HL-60 (cell line): Measurements from ENCODE around the gene GNG12.

ENCODE experiments used
- GABPA ChIP-seq: IDR thresholded peaks from 2 replicates; pipeline ENCODE4 v1.6.1; 2012; ENCODE audit warnings: low read depth
- POLR2AphosphoS5 ChIP-seq: IDR thresholded peaks from 2 replicates; pipeline ENCODE4 v1.6.1; 2012; ENCODE audit warnings: low read depth
- REST ChIP-seq: IDR thresholded peaks from 2 replicates; pipeline ENCODE4 v1.6.1; 2012; ENCODE audit warnings: low read depth; ENCODE audit not compliant: insufficient replicate concordance
- TF ChIP-seq, protein P1 (sequence below): IDR thresholded peaks from one replicate; pipeline ENCODE4 v1.5.1; 2011; ENCODE audit warnings: low read length, control low read depth, inconsistent platforms; ENCODE audit not compliant: insufficient read depth

- TF ChIP-seq GABPA (no peak), POLR2AphosphoS5 (no peak), REST (no peak)
- TF ChIP-seq, protein P1, sequence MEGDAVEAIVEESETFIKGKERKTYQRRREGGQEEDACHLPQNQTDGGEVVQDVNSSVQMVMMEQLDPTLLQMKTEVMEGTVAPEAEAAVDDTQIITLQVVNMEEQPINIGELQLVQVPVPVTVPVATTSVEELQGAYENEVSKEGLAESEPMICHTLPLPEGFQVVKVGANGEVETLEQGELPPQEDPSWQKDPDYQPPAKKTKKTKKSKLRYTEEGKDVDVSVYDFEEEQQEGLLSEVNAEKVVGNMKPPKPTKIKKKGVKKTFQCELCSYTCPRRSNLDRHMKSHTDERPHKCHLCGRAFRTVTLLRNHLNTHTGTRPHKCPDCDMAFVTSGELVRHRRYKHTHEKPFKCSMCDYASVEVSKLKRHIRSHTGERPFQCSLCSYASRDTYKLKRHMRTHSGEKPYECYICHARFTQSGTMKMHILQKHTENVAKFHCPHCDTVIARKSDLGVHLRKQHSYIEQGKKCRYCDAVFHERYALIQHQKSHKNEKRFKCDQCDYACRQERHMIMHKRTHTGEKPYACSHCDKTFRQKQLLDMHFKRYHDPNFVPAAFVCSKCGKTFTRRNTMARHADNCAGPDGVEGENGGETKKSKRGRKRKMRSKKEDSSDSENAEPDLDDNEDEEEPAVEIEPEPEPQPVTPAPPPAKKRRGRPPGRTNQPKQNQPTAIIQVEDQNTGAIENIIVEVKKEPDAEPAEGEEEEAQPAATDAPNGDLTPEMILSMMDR, result no peak
Observed at GRCh38 chr1:67690411-67690810, 142.9 kb downstream of the GNG12 start.
